ENCODE measurements around the gene ZCCHC8.

DNA sequence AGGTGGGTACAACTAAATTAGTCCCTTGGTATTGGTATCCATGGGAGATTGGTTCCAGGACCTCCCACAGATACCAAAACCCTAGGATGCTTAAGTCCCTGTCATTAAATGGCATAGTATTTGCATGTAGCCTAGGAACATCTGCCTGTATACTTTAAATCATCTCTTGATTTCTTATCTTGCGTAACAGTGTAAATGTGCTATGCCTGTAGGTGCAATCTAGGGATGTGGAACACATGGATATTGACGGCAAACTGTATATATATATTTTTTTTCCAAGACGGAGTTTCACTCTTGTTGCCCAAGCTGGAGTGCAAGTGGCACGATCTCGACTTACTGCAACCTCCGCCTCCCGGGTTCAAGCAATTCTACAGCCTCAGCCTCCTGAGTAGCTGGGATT is 27.9 kb upstream of the ZCCHC8 start:
- no peak for TF ChIP-seq CTCF (conservative IDR thresholded peaks at IDR 0.05 in 1 of 2, IDR thresholded peaks at IDR 0.05 in 1 of 2; ENCODE audit: low read depth in 1 of 2, low read length in 2 of 2)
- TF ChIP-seq EZH2 (IDR thresholded peaks at IDR 0.05; ENCODE audit: low read length, missing control alignments), result no peak

All from fibroblast of lung (primary cell).